ENCODE data around the gene PLEKHG4B. TPM values are rescaled to one million over a fixed set of nuclear protein-coding genes. Genes with fewer than 3 reads are reported as not detected.

PLEKHG4B gene
- polyA plus RNA-seq, 1 donor from 2014 or later = 0.78 TPM

- Histone ChIP-seq H3K9me3 (ENCODE audit: low read length) (no peaks in the 10 kb centered on the region), H4K20me1 (ENCODE audit: insufficient read depth) (no peaks in the 10 kb centered on the region), H3K36me3 (ENCODE audit: insufficient read depth, low read length) (no peaks in the 10 kb centered on the region), H3K9ac (ENCODE audit: low read length) (no peak overlapping the region), H3K27me3 (ENCODE audit: insufficient read depth, low read depth, low read length) (no peaks in the 10 kb centered on the region), H3F3A (ENCODE audit: insufficient read depth, low read length, poor library complexity, severe bottlenecking) (no peaks in the 10 kb centered on the region), H3K27ac (ENCODE audit: low read length) (no peak overlapping the region), H3K4me3 (ENCODE audit: low read length) (no peak overlapping the region), H3K4me2 (ENCODE audit: low read length) (no peak overlapping the region), H3K79me2 (replicated peaks; ENCODE audit: insufficient read depth, low read length) (peaks cover 14% of the 10 kb centered on the region), H3K9me2 (ENCODE audit: insufficient read depth, low read length) (no peaks in the 10 kb centered on the region), H2AFZ (ENCODE audit: low read depth, low read length) (no peak overlapping the region)
- TF ChIP-seq SMC3 (conservative IDR thresholded peaks at IDR 0.05; ENCODE audit: poor library complexity) (no peak), CTCF (IDR thresholded peaks at IDR 0.05; ENCODE audit: poor library complexity, severe bottlenecking) (no peak), TAF1 (IDR thresholded peaks at IDR 0.05; ENCODE audit: low read depth) (no peak), REST (IDR thresholded peaks at IDR 0.05; ENCODE audit: borderline replicate concordance) (no peak), MXI1 (conservative IDR thresholded peaks at IDR 0.05; ENCODE audit: poor library complexity, severe bottlenecking) (no peak), EZH2 (IDR thresholded peaks at IDR 0.05; ENCODE audit: borderline replicate concordance, insufficient read depth, low read length, poor library complexity, severe bottlenecking) (no peak)
Observed at GRCh38 chr5:89337-90286, 2.4 kb upstream of the PLEKHG4B start.

- no peaks in the 10 kb centered on the region for H3K27me3 ChIP-seq (ENCODE audit: insufficient read depth, low read depth, low read length)
- no peak overlapping the region for H3K4me3 ChIP-seq (ENCODE audit: low read length)
- H3K4me2 ChIP-seq (ENCODE audit: low read length) = no peak overlapping the region
- peaks cover 17% of the 10 kb centered on the region for H3K79me2 ChIP-seq (replicated peaks; ENCODE audit: insufficient read depth, low read length)
- no peak for TF ChIP-seq MXI1 (conservative IDR thresholded peaks at IDR 0.05; ENCODE audit: poor library complexity, severe bottlenecking)
- TF ChIP-seq EZH2 (IDR thresholded peaks at IDR 0.05; ENCODE audit: borderline replicate concordance, insufficient read depth, low read length, poor library complexity, severe bottlenecking) = no peak
- no peak for TF ChIP-seq EP300 (conservative IDR thresholded peaks at IDR 0.05; ENCODE audit: poor library complexity, severe bottlenecking)
- no peak for TF ChIP-seq POLR2AphosphoS5 (IDR thresholded peaks at IDR 0.05)
- no peak for TF ChIP-seq CTCF (IDR thresholded peaks at IDR 0.05; ENCODE audit: poor library complexity, severe bottlenecking)
- TF ChIP-seq RAD21 (conservative IDR thresholded peaks at IDR 0.05) = no peak
- H3F3A ChIP-seq (ENCODE audit: insufficient read depth, low read length, poor library complexity, severe bottlenecking) = no peaks in the 10 kb centered on the region
- no peak overlapping the region for H2AFZ ChIP-seq (ENCODE audit: low read depth, low read length)
- no peaks in the 10 kb centered on the region for H3K9me3 ChIP-seq (ENCODE audit: low read length)
- H3K9ac ChIP-seq (ENCODE audit: low read length) = no peak overlapping the region
- no peaks in the 10 kb centered on the region for H3K9me2 ChIP-seq (ENCODE audit: insufficient read depth, low read length)
- no peak overlapping the region for H3K27ac ChIP-seq (ENCODE audit: low read length)
- H3K36me3 ChIP-seq (ENCODE audit: insufficient read depth, low read length) = no peaks in the 10 kb centered on the region
- H4K20me1 ChIP-seq (ENCODE audit: insufficient read depth) = no peaks in the 10 kb centered on the region
Observed at GRCh38 chr5:90590-91547, 1.1 kb upstream of the PLEKHG4B start.
